Dedifferentiated amniotic fluid mesenchymal stem cell (primary cell): ENCODE data around the gene JPT1.
"Not testable (repeated sequence)": the region's sequence is repeated elsewhere in the genome, so short reads cannot be mapped to it uniquely, and the experiment has no call there.

Experiments used
- DNase-seq: peaks from one replicate; pipeline ENCODE4 v3.0.0-alpha.2; 2016; ENCODE audit errors: extremely low spot score

Gene JPT1

DNA sequence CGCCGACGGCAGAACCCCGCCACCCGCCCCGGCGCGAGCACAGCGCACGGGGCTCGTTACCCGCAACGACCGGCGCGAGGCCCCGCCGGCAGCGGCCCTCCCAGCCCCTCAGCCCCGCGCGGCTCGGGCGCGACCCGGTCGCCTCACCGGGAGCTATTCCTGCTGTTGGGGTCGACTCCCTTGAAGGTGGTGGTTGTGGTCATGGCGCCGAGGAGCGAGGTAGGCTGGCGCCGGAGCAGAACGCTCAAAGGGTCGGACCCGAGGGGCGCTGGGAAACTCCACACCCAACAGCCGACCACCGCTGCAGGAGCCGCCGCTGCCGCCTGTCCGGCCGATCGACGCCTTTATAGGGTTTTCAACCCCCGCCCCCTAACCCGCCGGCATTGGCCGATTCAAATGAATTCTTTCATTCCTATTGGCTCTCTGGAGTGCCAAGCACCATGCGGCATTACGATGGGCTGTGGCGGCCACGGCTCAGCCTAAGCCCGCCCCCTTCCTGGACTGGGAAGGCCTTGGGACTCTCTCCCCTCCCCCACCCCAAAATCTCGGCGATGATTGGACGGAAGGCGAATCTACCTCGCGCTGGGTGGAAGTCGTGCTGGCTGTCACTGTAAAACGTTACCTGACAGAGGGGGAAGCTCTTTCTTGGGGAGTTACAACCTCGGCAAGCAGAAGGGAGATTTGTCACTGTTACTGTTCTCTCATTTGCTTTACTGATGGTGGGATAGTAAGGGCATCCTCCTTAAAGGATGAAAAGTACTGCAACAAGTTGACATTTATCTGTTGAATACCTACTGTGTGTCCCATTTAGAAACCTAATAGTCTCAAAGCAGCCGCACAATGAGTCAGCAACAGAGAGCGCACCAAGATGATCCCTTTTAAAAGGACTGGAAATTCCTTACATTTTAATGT lies at the start of gene JPT1:
Gene JPT1 (minus strand): TSS at position 318 of the 912 bp plus-strand sequence. CDS start 115 bp downstream, at position 203.
- DNase-seq, result peak; percentile 99

DNA sequence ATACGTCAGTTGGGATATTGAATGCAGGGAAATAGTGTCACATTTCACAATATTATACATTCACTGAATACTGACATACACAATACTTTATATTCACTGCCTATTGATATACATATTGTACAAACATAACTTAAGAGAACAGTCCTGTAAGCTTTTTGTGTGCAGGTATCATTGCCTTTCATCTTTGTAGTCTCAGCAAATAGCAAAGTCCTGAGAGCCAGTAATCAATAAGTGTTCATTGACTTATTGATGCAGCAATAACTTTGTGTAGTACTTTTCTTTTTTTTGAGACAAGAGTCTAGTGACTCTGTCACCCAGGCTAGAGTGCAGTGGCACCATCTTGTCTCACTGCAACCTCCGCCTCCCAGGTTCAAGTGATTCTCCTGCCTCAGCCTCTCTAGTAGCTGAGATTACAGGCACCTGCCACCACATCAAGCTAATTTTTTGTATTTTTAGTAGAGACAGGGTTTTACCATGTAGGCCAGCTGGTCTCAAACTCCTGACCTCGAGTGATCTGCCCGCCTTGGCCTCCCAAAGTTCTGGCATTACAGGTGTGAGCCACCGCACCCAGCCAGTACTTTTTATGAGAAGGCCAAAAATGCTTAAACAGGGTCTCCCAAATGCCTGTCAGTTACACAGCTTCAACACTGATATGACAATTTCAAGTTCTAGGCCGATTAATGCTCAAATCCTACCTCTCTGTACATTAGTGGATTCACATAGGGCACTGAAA lies 45.7 kb upstream of the JPT1 start:
- no peak for DNase-seq

DNA sequence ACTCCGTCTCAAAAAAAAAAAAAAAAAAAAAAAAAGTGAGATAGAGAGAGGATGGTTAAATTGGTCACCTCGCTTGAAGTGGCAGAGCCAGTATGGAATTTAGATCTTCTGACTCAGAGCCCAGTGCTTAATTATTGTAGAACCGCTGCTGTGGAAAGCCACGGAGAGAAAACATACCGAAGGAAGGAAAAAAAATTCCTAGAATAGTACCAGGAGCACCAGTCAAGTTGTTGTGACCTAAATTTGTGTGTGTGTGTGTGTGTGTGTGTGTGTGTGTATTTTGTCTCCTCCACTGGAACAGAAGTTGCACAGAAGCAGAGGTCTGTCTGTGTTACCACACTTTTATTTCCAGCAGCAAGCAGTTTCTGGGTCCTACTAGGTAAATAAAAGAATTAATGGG lies 40.6 kb upstream of the JPT1 start:
- DNase-seq, result no peak

- no peak for DNase-seq
Observed at GRCh38 chr17:75191584-75191983, 37.3 kb upstream of the JPT1 start.

GRCh38 chr17:75188614-75189013 lies 34.3 kb upstream of the JPT1 start:
- no peak for DNase-seq

DNA sequence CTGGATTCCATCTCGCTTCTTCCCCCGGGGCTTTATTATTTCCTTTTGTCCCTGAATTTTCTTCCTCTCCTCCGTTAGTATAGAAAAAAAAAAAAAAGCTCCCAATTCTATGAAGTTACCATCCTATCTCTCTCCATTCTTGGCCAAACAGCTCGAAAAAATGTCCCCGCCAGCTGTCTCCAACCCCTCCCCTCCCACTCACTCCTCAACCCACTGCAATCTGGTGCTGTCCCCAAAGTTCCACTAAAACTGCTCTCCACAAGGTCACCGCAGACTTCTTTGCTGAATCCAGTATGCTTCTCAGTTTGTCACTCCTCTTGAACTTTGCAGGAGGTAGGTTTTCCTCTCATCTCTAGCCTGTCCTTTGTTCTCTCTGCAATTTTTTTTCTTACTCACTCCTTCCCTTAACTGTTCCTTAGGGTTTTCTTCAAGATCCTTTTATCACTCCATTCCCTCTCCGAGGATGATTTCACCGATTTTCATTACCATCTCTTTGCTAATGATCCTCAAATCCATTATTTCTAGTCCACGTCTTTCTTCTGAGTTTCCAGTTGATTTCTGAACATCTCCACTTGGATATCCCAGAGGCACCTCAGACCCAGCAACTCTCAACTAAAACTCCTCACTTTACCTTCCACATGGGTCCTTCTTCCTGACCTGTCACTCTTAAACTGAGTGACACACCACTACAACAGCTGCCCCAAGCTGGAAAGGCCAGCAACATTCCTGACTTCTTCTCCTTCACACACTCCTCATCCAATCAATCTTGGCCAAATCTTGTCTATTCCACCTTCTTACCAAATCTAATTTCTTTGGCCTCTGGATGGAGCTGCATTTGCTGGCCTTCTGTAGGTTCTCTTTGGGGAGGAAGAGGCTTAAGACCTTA lies 29.9 kb upstream of the JPT1 start:
- no peak for DNase-seq

DNA sequence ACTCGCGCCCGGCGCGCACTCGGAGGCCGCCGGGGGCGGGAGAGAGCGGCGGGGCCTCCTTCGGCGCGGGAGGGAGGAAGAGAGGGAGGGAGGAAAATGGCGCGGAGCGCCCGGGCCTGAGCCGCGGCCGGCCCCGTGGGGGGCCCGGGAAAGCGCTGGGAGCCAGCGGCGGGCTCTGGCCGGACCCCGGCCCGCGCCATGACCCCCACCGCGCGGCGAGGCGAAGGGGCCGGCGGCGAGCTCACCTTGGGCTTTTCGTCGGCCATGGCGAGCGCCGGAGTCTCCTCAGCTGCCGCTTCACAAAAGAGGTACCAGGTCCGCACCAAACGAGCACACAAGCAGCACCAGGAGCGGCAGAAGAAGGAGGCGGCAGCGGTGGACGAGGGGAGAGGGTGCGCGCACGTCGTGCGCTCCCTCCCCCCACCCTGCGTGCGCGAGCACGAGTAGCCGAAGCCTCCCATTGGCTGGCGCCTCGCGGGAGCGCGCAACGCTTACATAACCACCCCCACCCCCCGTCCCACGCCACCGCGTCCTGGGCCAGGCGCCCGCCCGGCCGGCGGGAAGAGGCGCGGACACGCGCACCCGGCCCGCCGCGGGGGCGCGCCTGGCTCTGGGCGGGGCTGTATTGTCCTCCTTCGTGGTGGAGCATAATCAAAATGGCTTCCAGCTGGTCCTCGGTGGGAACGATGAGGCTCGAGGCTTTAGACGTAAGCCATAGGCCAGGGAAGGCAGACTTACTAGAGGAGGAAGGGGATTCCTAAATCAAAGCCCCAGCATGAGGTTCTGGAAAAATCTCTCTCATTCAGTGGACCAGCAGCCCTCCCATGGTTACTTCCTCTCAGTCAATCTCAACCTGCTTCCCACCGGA lies 28.5 kb upstream of the JPT1 start, which contains the start of gene SUMO2:
Gene SUMO2 (minus strand): TSS at position 391 of the 868 bp plus-strand sequence. CDS start 125 bp downstream, at position 266.
- peak; percentile 90 for DNase-seq

DNA sequence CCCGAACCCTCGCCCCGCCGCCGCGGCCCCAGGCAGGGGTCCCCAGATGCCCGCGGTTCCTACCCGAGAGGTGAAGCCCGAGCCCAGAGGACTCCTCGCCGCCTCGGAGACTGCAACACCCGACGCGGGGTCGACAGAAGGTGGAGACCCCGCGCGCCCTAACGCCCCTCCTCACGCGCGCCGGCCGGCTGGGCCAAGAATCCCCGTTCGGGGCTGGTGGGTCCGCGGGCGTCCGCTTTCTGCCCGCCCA lies 27.9 kb upstream of the JPT1 start:
- no peak for DNase-seq

GRCh38 chr17:75181608-75182318 lies 27.5 kb upstream of the JPT1 start:
- DNase-seq, result no peak

DNA sequence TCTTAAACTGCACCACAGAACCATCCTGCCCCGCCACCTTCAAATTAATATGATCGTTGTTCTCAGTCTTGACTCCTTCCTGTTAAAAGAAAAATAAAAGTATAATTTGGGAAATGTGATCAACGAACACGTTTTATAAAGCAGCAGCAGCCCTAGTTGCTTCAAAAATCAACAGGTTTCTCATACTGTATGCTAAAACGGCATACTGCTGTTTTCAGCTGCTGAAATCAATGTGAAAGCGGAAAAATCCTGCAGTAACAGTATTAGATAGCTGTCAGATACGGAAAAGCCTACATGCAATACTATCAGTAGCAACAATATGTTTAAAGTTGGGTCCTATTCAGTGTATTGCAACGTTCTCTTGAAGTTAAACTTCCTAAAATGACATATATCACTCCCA lies 26.8 kb upstream of the JPT1 start:
- no peak for DNase-seq

GRCh38 chr17:75178453-75178852 lies 24.1 kb upstream of the JPT1 start:
- DNase-seq, result no peak

- no peak for DNase-seq
Observed at GRCh38 chr17:75176625-75177024, 22.3 kb upstream of the JPT1 start.

GRCh38 chr17:75174996-75175395 lies 20.7 kb upstream of the JPT1 start:
- no peak for DNase-seq

GRCh38 chr17:75173526-75173925 lies 19.2 kb upstream of the JPT1 start:
- no peak for DNase-seq

DNA sequence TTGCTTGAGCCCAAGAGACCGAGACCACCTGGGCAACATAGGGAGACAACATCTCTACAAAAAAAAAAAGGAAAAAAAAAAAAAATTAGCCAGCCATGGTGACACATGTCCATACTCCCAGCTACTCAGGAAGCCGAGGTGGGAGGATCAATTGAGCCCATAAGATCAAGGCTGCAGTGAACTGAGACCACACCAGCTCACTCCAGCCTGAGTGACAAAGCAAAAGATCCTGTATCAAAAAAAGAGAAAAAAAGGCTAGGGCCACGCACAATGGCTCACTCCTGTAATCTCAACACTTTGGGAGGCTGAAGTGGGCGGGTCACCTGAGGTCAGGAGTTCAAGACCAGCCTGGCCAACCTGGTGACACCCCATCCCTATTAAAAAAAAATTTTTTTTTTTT lies 14.7 kb upstream of the JPT1 start:
- DNase-seq, result no peak

- DNase-seq, result not testable (repeated sequence)
Observed at GRCh38 chr17:75164606-75165005, 10.3 kb upstream of the JPT1 start.

GRCh38 chr17:75163074-75163473 lies 8.8 kb upstream of the JPT1 start:
- no peak for DNase-seq

DNA sequence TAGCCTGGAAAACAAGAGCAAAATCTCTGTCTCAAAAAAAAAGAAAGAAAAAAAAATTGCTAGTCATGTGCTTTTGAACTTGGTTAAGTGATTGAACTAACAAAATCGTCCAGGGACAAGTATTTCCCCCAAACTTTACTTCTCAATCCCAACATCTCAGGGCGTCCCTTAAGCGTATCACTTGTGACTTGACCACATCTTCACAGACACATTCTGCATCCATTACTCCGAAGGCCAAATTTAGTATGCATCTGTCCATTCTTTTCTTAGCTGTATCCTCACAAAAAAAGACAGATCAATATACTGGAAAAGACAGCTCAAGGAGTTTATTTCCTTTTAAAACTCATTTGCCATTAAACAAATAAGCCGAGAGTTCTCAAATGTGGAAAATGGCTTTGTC lies 5.9 kb upstream of the JPT1 start:
- DNase-seq, result no peak

GRCh38 chr17:75159196-75160031 lies 5.1 kb upstream of the JPT1 start:
- no peak for DNase-seq

DNA sequence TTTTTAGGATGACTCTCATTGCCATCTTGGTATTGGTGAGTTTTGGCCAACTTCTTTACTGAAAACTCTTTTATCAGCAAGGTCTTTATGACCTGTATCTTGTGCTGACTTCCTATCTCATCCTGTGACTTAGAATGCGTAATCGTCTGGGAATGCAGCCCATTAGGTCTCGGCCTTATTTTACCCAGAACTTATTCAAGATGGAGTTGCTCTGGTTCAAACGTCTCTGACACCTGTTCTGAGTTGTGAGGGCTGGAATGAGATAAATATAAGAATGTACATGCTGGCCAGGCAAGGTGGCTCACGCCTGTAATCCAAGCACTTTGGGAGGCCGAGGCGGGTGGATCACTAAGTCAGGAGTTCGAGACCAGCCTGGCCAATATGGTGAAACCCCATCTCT lies 4.2 kb upstream of the JPT1 start:
- DNase-seq, result not testable (repeated sequence)
